ENCODE measurements around the gene NPR2.

Gene NPR2

DNA sequence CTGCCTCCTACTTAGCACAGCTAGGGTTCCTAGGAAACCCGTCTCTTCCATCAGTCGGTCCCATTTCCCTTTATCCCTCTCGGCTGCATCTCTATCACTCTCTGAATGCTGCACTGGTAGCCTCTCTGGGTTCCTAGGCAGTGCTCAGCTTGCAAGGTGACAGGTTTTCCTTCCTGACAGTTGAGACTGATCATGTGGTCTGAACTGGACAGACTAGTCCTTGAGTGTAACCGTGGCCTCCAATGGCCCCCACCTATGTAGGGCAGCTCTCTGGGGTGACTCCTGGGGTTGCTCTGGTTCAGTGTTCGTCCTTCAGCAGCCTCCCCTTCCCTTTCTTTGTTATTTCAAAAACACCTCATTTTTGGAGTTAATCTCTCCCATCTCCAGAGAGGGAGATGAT lies 41.4 kb downstream of the NPR2 start:
- no peak for DNase-seq (ENCODE audit: low spot score)

DNA sequence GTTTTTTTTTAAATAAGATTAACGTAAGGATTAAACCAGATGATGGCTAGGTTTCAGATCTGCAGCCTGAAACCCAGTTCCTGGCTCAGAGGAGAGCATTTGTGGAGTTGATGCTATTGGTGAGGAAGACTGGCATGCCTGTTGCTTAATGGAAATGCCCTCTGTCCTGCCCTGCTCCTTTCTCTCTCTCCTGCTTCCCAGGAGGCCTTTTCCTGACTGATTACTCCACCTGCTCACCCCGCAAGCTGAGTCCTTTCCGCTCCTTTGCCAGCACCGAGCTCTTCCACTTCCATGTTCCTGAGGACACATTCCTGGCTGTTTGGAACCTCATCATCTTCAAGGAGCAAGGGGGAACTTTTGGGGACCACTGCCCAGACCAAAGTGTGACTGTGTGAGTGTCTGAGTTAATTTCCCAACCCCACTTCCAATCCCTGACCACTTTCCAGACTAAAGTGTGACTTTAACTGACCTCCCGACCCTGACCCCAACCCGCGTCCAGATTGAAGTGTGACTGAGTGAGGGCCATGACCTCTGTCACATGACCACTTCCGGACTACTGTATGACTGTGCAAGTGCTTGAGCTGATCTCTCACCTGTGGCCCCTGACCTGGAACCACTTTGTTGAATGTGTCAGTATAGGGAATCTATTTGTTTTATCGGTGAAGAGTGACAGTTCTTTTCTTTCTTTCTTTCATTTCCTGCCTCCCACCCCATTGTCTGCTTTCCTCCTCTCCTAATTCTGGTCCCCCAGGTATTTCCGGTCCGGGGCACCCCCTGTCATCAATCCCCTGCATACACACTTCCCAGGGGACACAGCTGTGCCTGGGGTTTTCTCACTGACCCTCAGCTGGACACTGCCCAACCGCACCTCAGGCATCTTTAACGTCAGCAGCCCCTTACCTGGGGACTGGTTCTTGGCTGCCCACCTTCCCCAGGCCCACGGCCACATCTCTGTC lies 43.1 kb downstream of the NPR2 start:
- DNase-seq (ENCODE audit: low spot score): no peak

DNA sequence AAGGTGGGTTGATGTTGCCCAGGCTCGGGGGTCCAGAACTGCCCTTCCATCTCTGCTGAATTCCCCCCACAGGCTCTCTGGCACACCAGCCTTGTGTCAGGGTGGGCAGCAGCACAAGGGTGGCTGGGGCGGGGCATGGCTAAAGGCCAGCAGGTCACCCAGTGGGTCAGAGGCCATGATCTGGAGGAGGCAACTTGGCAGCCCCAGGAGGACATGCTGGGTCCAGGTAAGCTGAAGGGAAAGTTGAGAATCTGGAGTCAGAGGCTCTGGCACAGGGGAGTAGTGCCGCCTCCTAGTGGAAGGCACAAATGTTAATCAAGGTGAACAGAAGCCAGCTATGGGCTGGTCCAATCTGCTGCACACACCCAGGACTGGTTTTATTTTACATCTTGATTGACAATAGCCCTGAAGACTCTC lies 43.8 kb downstream of the NPR2 start:
- DNase-seq (ENCODE audit: low spot score): no peak

DNA sequence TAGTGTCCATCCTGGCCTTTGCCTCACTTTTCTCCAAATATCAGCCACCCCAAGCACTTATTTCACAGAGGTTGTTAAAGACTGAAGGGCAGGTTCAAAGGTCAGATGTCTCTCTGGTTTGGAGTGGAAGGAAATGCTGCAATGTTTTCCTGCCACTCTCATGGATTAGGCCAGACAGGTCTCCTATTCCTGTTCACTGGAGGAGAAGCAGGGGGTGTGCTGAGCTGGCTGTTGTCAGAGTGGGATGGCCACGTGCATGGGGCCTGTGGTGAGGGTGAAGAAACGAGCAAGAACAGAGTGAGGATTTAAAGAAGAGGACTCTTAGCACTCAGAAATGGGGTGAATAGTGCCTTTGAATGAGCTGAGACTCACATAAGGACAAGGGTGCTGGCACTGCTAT lies 44.4 kb downstream of the NPR2 start:
- no peak for DNase-seq (ENCODE audit: low spot score)

DNA sequence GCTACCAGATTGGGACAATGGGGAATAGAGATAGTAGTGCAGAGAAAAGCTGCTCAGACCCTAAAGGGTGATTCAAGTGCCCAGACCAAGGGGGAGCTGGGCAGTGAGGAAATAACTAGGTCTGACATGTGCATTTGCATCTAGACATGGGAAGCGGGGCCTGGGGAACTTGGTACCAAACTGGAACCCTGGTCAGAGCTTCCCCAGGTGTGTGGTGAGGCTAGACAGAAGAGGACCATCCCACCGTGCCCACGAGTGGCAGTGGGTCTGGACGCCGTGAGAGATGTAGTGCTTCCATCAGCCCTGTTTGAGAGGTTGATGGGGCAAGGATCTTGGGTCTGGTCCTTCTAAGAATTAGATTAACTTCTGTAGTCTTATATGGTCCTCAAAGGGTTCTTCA lies 45.2 kb downstream of the NPR2 start:
- DNase-seq (ENCODE audit: low spot score): no peak

DNA sequence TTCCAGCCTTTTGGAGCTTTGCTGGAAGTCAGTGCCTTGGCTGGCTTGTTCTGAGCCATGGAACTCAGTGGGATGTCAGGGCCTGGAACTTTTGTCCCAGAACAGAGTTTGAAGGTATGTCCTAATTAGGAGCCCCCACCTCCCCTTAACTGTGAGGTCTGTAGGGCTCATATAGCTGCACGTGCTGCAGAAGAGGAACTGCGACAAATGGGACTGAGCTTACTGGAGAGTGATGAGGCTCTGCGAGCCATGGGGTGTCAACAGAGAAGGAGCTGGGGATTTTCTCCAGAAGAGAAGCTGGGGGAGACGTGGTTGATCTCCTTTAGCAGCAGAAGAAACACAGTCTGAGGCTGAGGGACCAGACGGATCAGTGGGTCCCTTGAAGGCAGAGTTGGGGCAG lies 48.5 kb downstream of the NPR2 start:
- DNase-seq (ENCODE audit: low spot score): no peak

DNA sequence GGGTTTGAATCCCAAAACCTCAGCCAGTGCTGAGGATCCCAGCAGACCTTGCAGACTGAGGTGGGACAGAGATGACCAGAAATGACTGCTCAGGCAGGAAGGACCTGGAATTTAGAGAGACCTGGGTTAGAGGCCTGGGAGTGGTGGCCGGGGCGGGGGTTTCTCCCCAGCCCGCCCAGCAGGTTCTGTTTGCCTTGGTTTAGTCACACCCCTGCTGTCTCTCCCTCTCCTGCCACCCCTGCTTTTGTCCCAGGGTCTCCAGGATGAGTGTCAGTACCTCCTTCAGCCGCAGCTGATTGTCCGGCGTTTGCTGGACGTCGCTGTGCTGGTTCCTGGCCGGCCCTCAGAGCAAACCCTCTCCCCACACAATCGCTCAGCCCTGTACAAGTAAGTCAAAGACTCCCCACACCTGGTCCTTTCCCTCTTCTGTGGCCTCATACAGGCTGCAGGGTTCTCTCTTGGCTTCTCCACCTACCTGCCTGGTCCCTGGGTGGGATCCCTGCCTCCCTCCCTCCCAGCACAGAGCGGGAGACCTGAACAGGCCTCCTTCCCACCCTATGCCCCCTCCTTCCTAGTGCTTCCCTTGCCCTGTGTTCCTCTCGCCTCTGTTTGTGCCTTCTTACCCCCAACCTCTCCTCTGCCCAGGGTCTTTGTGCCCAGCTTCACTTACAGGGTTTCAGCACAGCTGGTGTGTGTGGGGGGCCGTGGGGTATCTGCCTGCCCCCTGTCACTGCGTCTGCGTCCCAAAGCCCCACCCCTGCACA lies 49.7 kb downstream of the NPR2 start:
- no peak for DNase-seq (ENCODE audit: low spot score)

DNA sequence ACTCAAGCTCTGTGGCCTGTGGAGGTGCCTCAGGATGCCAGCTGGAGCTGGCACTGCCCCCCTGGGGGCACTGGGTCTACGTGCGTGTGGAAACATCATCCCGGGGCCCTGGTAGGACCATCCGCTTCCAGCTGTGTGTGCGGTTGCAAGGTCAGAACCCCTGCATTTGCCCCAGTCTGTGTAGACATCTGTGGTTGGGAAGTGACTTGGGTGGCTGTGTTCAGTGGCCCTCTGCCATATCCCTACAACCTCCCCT lies 50.2 kb downstream of the NPR2 start:
- DNase-seq (ENCODE audit: low spot score): no peak

DNA sequence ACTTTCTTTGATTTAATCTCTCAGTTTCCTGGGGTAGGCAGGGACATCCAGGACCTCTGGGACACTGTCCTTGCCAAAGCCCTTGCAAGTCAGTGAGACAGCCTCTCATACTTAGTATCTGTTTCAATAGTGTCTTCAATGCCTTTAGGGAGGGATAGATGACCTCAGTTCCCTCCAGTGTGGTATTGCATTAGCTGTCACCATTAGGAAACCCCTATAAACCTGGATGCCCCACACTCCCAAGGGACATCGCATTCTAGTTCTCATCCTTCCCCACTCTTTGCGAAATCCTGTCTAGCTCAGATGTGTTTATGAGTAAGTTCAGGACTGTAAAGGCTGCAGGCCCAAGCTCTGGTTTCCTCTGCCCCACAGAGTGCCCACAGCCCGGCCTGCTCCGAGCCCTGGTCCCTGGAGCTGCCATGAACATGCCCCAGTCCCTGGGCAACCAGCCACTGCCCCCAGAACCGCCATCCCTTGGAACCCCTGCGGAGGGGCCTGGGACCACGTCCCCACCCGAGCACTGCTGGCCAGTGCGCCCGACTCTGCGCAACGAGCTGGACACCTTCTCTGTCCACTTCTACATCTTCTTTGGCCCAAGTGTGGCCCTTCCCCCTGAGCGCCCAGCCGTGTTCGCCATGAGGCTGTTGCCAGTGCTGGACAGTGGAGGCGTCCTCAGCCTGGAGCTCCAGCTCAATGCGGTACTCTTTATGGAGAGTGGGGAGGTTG lies 50.8 kb downstream of the NPR2 start:
- no peak for DNase-seq (ENCODE audit: low spot score)

DNA sequence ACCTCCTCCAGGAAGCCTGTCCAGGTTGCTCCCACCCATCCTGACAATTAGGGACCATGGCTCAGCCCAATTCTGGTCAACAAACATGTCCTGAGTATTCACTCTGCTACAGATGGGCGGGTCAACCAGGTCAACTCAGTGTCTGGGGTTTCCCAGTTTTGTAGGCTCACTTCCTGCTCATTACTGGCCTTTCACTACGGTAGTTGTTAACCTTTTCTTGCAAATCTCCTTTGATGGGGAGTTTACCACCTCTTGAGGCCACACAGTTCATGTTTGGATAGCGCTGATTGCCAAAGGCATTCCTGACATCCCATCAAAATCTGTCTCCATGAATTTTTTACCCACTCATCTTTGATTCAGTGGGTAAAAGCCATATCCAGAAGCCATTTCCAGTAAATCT lies 51.4 kb downstream of the NPR2 start:
- DNase-seq (ENCODE audit: low spot score): no peak

DNA sequence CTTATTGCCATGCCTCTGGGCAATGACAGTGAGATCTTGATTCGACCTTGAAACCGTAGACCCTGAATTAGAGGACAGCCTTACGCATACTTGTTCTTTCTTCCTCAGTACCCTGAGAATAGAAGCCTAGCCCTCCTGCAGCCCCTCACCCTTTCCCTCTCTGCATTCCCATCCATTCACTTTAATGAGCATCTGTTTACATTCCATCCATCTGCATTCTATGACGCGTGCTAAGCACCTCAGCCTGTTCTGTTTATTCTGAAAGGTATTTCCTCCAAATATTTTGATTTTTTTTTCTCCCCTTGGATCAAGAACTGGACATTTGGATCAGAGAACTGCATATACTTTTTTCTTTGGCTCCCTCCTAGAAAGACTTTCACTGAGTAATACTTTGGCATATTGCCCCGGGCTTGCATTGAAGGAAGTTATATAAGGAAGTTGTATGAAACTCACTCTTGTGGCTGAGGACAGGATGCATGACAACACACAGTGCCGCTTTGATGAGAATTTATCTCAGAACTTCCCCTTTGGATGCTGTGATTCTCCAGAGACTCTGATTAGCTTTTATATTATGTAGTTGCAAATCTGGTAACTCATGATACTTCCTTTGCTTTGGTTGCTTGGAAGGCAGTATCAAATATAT lies 53.4 kb downstream of the NPR2 start:
- DNase-seq (ENCODE audit: low spot score): no peak

DNA sequence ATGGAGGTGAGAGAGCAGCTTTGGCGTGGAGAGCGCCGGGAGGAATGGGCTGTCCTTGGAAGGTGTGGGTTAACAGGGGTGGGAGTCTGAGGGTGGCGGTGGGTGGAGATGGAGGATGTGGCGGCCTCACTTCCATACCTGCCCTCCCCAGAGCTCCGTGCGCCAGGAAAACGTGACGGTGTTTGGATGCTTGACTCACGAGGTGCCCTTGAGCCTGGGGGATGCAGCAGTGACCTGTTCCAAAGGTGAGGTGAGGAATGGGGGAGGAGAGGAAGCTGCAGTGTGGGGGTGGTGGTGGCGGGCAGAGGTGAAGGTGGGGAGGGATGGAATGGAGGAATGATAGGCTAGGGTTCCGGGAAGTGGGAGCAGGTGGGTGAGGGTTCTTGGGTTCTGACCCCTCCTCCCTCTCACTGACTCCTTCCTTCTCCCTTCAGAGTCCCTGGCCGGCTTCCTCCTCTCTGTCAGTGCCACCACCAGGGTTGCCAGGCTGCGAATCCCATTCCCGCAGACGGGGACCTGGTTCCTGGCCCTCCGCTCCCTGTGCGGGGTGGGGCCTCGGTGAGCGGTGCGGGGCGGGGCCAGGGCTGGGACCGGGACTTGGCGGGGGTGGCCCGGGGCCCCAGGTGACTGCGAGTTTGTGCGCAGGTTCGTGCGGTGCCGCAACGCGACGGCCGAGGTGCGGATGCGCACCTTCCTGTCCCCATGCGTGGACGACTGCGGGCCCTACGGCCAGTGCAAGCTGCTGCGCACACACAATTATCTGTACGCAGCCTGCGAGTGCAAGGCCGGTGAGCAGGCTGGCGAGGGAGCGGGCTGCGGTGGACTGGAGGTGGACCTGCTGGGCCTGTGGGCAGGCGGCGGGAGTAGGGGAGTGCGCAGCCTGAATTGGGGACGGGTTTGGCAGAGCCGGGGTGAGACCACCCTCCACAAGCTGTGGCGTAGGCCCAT lies 54.7 kb downstream of the NPR2 start:
- DNase-seq (ENCODE audit: low spot score): no peak

DNA sequence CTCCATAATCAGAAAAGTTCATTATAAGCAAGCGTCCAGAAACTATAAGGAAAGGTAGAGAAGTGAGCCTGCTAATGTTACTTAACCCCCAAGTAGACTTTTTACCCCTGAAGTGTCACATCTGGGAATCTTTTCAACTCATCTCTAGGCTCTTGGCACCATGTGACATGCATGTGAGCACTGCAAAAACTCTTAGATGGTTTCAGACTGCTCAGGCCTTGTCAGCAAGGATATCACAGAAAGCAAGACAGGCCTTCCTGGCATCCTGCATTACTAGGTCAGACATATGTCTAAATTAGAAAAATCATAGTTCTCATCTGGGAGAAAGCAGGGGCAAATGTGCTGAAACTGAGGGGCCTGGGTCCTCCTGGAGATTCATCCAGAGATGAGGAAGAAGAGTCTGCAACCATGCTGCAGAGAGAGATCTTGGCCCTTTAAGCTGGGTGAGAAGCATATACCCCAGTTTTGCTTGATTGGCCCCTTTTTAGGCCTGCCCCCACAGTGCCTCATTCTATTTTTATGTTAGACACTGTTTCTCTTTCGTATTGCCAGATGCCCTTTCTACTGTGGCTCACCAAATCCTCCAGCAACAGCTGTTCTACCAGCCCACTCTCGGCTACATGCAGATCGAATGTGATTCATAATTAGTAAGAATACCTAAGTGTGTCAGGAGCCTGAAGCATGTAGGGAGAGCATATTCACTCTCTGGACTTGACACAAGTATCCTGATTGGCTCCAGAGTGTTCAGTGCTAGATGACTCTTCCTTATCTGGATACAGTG lies 56.6 kb downstream of the NPR2 start:
- peak; percentile 14 for DNase-seq (ENCODE audit: low spot score)

DNA sequence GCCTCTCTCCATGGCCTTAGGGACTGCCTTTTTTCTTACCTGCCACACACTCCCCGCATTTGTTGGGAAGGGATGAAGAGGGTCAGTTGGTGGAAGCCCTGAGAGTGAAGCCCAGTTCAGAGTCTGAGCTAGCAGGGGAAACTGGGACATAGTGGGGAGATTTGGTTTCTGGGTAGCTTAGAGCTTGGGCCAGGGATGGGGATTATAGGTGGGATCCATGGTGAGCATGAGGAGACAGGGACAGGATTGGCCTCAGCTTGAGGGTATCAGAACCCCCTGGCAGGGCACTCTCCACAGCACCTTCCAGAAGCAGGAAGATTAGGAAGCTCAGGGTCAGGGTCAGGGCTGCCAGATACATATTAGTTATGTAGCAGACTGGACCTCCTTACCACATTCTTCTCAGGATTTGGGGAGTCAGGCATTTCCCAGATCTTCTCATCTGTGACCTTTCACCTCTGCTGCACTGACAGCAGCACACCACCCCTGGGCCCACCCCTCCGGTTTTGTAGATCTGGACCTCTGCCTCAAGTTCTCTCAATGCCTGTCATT lies 61.0 kb downstream of the NPR2 start:
- DNase-seq (ENCODE audit: low spot score): no peak

DNA sequence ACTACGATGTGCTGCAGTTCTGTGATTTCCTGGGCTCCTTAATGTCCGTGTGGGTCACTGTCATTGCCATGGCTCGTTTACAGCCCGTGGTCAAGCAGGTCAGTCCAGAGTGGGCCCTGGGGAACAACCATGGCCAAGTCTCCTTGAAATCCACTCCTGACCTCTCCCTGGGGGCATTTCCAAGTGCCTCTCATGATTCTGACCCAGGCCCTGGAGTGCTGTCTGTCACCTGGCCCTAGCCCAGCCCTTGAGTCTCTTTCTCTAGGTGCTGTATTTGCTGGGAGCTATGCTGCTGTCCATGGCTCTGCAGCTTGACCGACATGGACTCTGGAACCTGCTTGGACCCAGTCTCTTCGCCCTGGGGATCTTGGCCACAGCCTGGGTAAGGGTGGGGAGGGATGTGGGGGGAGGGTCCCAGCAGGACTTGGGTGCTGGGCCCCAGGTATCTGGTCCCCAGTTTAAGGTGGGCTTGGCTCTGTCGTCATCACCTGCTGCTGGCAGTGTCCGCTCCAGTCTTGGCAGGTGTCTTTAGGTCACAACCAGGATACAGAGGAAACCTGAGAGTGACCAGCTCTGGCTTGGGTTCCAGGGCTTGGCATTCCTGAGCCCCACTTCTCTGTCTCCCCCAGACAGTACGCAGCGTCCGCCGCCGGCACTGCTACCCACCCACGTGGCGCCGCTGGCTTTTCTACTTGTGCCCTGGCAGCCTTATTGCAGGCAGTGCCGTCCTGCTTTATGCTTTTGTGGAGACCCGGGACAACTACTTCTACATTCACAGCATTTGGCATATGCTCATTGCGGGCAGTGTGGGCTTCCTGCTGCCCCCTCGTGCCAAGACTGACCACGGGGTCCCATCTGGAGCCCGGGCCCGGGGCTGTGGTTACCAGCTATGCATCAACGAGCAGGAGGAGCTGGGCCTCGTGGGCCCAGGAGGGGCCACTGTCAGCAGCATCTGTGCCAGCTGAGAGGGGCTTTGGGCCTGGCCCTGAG lies 61.8 kb downstream of the NPR2 start:
- no peak for DNase-seq (ENCODE audit: low spot score)

DNA sequence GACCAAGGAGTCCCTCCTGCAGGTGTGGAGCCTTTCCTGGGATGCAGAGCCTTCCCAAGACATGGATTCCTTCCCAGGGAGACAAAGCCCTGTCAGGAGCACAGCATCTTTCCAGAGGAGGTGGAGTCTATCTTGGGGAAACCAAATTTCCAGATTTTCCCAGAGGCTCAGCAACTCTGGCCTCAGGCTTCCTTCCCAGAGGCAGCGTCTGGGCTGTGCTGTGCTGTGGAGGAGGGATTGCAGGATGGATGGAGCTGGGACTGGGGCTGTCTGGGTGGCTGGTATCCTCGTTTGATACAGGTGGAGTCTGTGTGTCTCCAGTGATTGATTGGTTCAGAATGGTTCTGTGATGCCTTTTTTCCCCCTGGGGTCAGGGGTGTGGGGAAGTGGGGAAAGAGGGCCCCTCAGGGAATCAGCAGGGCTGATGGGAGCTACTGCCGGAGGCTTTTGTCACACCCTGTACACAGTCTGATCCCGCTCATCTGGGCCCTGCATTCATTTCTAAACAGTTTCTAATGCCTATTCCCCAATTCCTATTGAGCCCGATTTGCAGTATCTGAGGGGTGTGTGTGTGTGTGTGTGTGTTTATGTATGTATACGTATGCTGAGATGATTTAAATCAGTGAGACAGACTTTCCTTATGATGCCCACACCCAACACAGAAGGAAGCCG lies 62.8 kb downstream of the NPR2 start:
- DNase-seq (ENCODE audit: low spot score): no peak

DNA sequence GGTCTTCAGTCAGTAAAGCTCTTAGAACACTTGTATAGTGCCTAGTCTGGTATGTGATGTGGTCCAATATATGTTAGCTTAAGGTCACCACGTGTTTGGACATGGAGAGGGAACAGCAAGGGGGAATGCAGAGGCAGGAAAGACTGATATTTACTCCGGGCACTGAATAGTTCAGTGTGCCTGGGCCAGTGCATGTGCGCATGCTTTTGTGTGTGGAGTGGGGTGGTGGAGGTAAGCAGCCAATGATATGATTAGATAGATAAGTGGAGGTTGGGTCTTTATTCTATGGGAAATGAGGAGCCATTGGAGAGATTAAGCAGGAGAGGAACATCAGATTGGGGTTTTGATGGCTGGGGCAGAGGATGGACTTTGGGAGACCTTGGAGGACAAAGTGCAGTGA lies 64.8 kb downstream of the NPR2 start:
- no peak for DNase-seq (ENCODE audit: low spot score)

DNA sequence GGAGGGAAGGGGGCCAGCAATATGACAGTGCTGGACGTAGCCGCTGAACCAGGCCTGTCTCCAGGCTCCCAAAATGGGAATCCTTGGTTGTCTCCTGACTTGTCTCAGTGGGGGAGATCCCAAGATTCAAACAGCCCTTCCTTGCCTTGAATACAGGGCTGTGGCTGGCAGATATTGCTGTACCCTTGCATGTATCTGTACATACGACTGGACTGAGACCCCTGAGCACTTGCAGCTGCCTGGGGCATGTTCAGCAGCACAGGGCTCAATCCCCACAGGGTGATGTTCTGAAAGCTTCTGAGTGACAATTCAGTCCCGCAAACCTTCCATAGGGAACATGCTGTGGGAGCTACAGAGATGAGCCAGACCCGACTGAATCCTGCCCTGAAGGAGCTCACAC lies 65.5 kb downstream of the NPR2 start:
- no peak for DNase-seq (ENCODE audit: low spot score)
